ENCODE results near the gene AMOTL2. TPM values are rescaled to one million over a fixed set of nuclear protein-coding genes. Genes with fewer than 3 reads are reported as not detected.

The AMOTL2 gene
- polyA plus RNA-seq, 1 of the 3 experiments (the other 2 are of a cell fraction): 185 TPM

- Histone ChIP-seq H3K4me1 (ENCODE audit: control insufficient read depth in 1 of 2, insufficient read depth in 2 of 2, low read depth in 1 of 2, low read length in 1 of 2) (peaks cover 25 to 84% of the 10 kb centered on the region in 2 experiments; a peak in 3 of 4 replicates), H3K79me2 (ENCODE audit: insufficient read depth) (peaks cover 65% of the 10 kb centered on the region)
Observed at GRCh38 chr3:134360046-134360445, 14.2 kb downstream of the AMOTL2 start.

DNA sequence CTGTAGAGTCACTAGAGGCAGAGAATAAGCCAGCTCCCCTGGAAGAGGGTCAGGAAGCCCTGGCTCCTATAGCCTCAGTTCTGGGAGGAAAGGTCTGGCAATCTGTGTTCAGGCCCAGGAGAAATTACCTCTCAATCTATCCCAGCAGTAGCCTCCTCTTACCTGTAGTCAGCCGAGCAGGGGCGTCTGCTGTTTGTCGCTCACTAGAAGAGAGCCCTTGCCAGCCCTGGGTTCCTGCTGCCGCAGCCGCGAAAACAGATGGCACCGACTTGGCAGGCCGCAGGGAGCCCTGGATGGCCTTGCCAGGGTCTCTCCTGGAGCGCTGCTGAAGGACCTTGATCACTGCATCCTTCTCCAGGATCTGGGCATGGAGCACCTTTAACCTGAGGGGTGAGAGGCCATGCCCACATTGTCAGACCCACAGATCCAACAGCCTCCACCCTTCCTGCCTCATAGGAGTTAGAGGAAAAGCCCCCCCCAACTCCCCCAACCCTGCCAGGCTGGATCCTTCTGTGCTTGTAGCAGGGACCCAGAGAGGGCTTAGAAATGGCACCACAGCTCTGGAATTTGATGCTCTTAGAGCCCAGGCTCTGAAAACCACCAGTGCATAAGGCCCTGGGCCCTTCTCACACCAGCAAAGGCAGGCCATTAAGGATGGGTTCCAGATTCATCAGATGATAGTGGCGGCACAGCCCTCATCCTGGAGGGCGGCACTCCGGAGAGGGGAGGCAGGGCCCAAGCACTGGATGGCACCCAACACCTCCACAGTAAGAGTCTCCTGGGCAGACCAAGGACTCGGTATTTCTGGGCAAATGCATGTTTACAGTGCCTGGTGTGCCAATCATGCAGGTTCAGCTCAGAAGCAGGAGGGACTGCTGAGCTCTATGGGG is 14.9 kb downstream of the AMOTL2 start:
- Histone ChIP-seq H3K27me3 (ENCODE audit: insufficient read depth) (no peaks in the 10 kb centered on the region), H3K36me3 (replicated peaks in 1 of 2; ENCODE audit: control insufficient read depth in 1 of 2, insufficient read depth in 2 of 2, low read length in 1 of 2) (peaks cover 81 to 85% of the 10 kb centered on the region in 2 experiments), H3K9me3 (no peaks in the 10 kb centered on the region), H3K9ac (peak overlapping the region; percentile 66), H3K4me2 (peak overlapping the region; percentile 70), H3K9me2 (no peaks in the 10 kb centered on the region), H3K27ac (ENCODE audit: low read depth in 2 of 2, low read length in 1 of 2) (peak overlapping the region; percentile 83 to 99), H3K79me2 (ENCODE audit: insufficient read depth) (peaks cover 65% of the 10 kb centered on the region), H4K20me1 (ENCODE audit: insufficient read depth) (peaks cover 17% of the 10 kb centered on the region), H3F3A (replicated peaks; ENCODE audit: insufficient read depth) (peaks cover 91% of the 10 kb centered on the region), H3K4me1 (ENCODE audit: control insufficient read depth in 1 of 2, insufficient read depth in 2 of 2, low read depth in 1 of 2, low read length in 1 of 2) (peaks cover 22 to 77% of the 10 kb centered on the region in 2 experiments; a peak in 3 of 4 replicates), H2AFZ (ENCODE audit: low read depth) (no peak overlapping the region), H3K4me3 (ENCODE audit: low read depth in 2 of 2, low read length in 1 of 2) (no peak overlapping the region)
- TF ChIP-seq GATA2 (CRISPR knock-in tag; IDR thresholded peaks at IDR 0.05) (no peak), TAF1 (IDR thresholded peaks at IDR 0.05; ENCODE audit: borderline replicate concordance, low read depth, low read length) (no peak), TCF12 (IDR thresholded peaks at IDR 0.05) (no peak), FOSL2 (IDR thresholded peaks at IDR 0.05; ENCODE audit: borderline replicate concordance, low read depth) (no peak), TEAD4 (IDR thresholded peaks at IDR 0.05; ENCODE audit: borderline replicate concordance, insufficient read depth) (no peak), PBX3 (IDR thresholded peaks at IDR 0.05) (no peak), REST (IDR thresholded peaks at IDR 0.05; ENCODE audit: low read depth, low read length) (no peak), USF2 (IDR thresholded peaks at IDR 0.05; ENCODE audit: borderline replicate concordance, low read depth, low read length) (no peak)
- ChIA-PET CTCF (interaction anchor here (1.1 to 2.2 kb wide), 3 partner anchors 8 to 114 kb away, joined by 4 to 16 read pairs (median 5); no protein-coding TSS in a partner anchor), POLR2A (no interaction called here)
- WGBS (ENCODE audit: low lambda C conversion rate): 85% methylated on average over 8 of the region's 13 CpGs
- no peak for DNase-seq

More at GRCh38 chr3:134360046-134360445, 14.2 kb downstream of the AMOTL2 start:
- CTCF ChIA-PET: interaction anchor here (2.2 kb wide), 1 partner anchor 113 kb away, joined by 16 read pairs; no protein-coding TSS in a partner anchor
- H3F3A ChIP-seq (replicated peaks; ENCODE audit: insufficient read depth): peaks cover 91% of the 10 kb centered on the region
- TF ChIP-seq ELF1 (IDR thresholded peaks at IDR 0.05): no peak
- TF ChIP-seq YY1 (IDR thresholded peaks at IDR 0.05; ENCODE audit: low read depth): no peak
- H3K9me3 ChIP-seq: no peaks in the 10 kb centered on the region
- peaks cover 17% of the 10 kb centered on the region for H4K20me1 ChIP-seq (ENCODE audit: insufficient read depth)
- peak overlapping the region; percentile 43 to 99 for H3K27ac ChIP-seq (ENCODE audit: low read depth in 2 of 2, low read length in 1 of 2)
- peak overlapping the region; percentile 70; the same call in 1 of the 2 replicates for H3K4me2 ChIP-seq
- peaks cover 76 to 80% of the 10 kb centered on the region in 2 experiments for H3K36me3 ChIP-seq (replicated peaks in 1 of 2; ENCODE audit: control insufficient read depth in 1 of 2, insufficient read depth in 2 of 2, low read length in 1 of 2)
- 95% methylated on average over 11 of the region's 12 CpGs for WGBS (ENCODE audit: low lambda C conversion rate)
- H3K9me2 ChIP-seq: no peaks in the 10 kb centered on the region
- no peak overlapping the region for H2AFZ ChIP-seq (ENCODE audit: low read depth)
- peak overlapping the region; percentile 66; the same call in 1 of the 2 replicates for H3K9ac ChIP-seq
- no peak overlapping the region for H3K4me3 ChIP-seq (ENCODE audit: low read depth in 2 of 2, low read length in 1 of 2)
- no peak for DNase-seq
- H3K27me3 ChIP-seq (ENCODE audit: insufficient read depth): no peaks in the 10 kb centered on the region
- POLR2A ChIA-PET: no interaction called here

All from SK-N-SH (cell line).